Skeletal muscle satellite cell (primary cell): ENCODE data around the gene HLA-DPA1.
"Not testable (repeated sequence)": the region's sequence is repeated elsewhere in the genome, so short reads cannot be mapped to it uniquely, and the experiment has no call there.

ENCODE experiments used
- H3K27me3 ChIP-seq: 2 replicates; pipeline ENCODE4 v1.7.0; 2013; ENCODE audit warnings: low read length; ENCODE audit not compliant: control insufficient read depth, insufficient read depth
- H3K36me3 ChIP-seq: 2 replicates; pipeline ENCODE4 v1.7.0; 2013; ENCODE audit warnings: mild to moderate bottlenecking, control low read depth, low read length; ENCODE audit not compliant: insufficient read depth
- H3K4me1 ChIP-seq: 2 replicates; pipeline ENCODE4 v1.7.0; 2013; ENCODE audit warnings: low read length; ENCODE audit not compliant: control insufficient read depth, insufficient read depth
- H3K4me2 ChIP-seq: 2 replicates; pipeline ENCODE4 v1.7.0; 2013; ENCODE audit warnings: mild to moderate bottlenecking, low read length
- H3K4me3 ChIP-seq: 2 replicates; pipeline ENCODE4 v1.7.0; 2013; ENCODE audit warnings: low read length
- H3K9ac ChIP-seq: 2 replicates; pipeline ENCODE4 v1.7.0; 2013; ENCODE audit warnings: mild to moderate bottlenecking, low read depth, low read length, moderate library complexity
- H3K9me3 ChIP-seq: replicated peaks from 2 replicates; pipeline ENCODE4 v1.7.0; 2013; ENCODE audit warnings: mild to moderate bottlenecking, control low read depth, low read length

Gene HLA-DPA1

DNA sequence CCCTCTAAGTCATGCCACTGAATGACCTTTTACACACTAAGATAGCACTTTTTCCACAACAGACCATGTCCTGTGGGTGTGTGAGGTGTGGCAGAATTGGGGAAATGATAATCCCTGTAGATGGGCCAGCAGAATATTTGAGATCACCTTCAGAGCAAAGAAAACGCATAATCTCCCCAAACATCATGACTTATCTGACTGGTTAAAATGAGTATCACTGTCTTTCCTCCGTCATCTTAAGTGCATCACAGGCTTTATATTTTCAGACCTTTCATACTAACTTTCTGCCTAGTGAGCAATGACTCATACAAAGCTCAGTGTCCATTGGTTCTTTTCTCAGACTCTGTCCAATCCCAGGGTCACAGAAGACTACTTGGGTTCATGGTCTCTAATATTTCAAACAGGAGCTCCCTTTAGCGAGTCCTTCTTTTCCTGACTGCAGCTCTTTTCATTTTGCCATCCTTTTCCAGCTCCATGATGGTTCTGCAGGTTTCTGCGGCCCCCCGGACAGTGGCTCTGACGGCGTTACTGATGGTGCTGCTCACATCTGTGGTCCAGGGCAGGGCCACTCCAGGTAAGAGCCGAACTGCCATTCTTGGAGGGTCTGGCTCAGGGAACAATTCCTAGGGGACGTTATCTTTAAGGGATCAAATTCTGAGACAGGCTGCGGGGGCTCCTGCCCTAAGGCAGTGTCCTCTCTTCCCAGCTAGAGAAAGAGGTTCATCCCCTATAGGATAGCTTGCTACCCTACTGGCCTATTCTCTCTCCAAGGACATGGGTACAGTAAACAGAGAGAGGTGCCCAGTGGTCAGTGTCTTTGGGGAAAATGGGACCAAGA, 2.3 kb upstream of the HLA-DPA1 start, which contains the start of gene HLA-DPB1:
Gene HLA-DPB1 (plus strand): TSS at position 423 of the 838 bp plus-strand sequence. CDS start 52 bp downstream, at position 475.
- Histone ChIP-seq H3K4me3 (no peak within 1 kb of the TSS), H3K27me3 (peaks cover 57% of the 10 kb centered on the region), H3K9me3 (no peaks in the 10 kb centered on the region), H3K4me1 (no peaks in the 10 kb centered on the region), H3K9ac (no peak within 1 kb of the TSS), H3K4me2 (no peak within 1 kb of the TSS), H3K36me3 (no peaks in the 10 kb centered on the region)

DNA sequence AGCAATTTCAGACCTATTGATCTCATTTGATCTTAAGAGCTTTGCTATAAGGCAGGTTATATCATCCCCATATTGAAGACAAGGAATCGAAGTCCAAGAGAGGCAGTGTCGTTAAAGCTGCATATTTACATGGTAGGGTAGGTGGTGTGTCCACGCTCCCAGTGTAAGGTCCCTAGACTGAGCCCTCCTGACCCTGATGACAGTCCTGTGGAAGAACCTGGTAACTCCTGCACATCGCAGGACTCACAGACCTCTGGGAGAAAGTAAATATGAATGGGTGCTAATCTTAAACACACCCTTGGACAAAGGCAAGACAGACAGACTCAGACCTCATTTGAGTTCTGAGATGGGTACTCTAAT, 1.7 kb upstream of the HLA-DPA1 start:
- H3K4me1 ChIP-seq = no peaks in the 10 kb centered on the region

DNA sequence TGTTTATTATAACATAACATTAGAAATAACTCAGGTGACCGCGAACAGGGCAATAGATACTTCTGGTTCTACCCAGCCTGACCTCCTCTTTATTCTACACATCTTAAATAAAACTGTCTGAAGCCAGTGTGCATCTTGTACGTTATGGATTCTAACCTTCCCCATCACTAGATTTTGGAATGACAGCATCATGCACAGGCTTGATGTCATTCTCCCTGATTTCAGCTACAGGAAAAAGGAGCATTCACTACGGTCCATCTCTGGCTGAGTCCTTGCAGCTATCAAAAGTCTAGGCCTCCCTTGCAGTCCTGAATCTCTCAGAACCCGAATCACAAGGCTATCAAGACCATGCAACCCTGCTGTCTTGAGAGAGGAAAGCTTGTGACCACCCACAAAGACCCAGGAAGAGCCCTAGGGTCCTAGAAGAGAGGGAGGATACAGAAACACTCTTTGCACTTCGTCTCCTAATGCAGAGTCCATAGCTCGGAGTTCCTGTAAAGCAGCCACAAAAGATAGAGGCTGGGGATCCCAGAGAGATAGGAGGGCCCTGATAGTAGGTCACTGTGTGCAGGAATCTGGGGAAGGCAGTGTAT, 845 bp downstream of the HLA-DPA1 start:
- Histone ChIP-seq H3K9me3 (no peaks in the 10 kb centered on the region), H3K4me1 (no peaks in the 10 kb centered on the region), H3K9ac (no peak overlapping the region), H3K4me2 (no peak overlapping the region), H3K36me3 (no peaks in the 10 kb centered on the region), H3K4me3 (no peak overlapping the region), H3K27me3 (peaks cover 58% of the 10 kb centered on the region)

More for the DNA sequence above, 1.7 kb upstream of the HLA-DPA1 start:
- no peak overlapping the region for H3K9ac ChIP-seq
- H3K9me3 ChIP-seq = no peaks in the 10 kb centered on the region
- no peak overlapping the region for H3K4me3 ChIP-seq
- no peak overlapping the region for H3K4me2 ChIP-seq
- H3K27me3 ChIP-seq = peaks cover 58% of the 10 kb centered on the region
- no peaks in the 10 kb centered on the region for H3K36me3 ChIP-seq

DNA sequence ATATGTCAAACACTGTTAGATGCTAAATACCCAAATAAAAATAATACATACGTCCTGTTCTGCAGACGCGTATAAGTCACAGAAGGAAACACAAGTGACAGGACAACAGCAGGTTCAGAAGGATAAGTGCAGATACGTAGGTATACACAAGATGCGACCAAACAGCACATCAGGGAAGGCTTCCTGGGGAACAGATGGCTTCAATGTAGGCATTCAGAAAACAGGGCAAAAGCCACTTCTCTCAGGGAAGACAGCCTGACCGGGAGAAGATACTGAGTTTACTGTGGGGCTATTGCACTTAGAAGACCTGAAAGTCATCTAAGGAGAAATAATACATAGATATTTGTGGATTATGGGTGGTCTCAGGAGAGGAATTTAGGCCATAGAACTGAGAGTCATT, 1.9 kb downstream of the HLA-DPA1 start:
- H3K9me3 ChIP-seq = no peaks in the 10 kb centered on the region

DNA sequence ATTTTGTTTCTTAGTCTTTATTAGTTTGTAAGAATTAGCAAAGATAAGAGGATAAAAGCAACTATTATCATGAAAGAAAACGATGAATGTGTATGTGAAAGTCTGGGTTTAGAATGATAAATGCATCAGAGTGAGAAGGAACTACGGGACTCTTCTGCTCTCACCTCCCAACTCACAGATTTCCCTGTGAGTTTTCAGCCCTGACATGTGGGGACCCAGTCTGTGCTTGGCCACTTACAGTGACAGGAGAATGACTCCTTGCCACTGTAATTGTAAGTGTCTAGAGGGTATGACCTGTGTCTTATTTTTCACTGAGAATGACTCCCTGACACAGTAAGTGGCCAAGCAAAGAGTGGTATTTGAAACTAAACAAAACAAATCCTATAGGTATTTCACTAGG, 2.5 kb downstream of the HLA-DPA1 start:
- Histone ChIP-seq H3K9me3 (no peaks in the 10 kb centered on the region), H3K4me2 (no peak overlapping the region), H3K9ac (no peak overlapping the region), H3K4me1 (no peaks in the 10 kb centered on the region), H3K4me3 (no peak overlapping the region), H3K27me3 (peaks cover 66% of the 10 kb centered on the region), H3K36me3 (no peaks in the 10 kb centered on the region)

More for the DNA sequence above, 1.9 kb downstream of the HLA-DPA1 start:
- H3K4me2 ChIP-seq = no peak overlapping the region
- H3K4me1 ChIP-seq = no peaks in the 10 kb centered on the region
- no peak overlapping the region for H3K9ac ChIP-seq
- no peaks in the 10 kb centered on the region for H3K36me3 ChIP-seq
- peaks cover 64% of the 10 kb centered on the region for H3K27me3 ChIP-seq
- no peak overlapping the region for H3K4me3 ChIP-seq

DNA sequence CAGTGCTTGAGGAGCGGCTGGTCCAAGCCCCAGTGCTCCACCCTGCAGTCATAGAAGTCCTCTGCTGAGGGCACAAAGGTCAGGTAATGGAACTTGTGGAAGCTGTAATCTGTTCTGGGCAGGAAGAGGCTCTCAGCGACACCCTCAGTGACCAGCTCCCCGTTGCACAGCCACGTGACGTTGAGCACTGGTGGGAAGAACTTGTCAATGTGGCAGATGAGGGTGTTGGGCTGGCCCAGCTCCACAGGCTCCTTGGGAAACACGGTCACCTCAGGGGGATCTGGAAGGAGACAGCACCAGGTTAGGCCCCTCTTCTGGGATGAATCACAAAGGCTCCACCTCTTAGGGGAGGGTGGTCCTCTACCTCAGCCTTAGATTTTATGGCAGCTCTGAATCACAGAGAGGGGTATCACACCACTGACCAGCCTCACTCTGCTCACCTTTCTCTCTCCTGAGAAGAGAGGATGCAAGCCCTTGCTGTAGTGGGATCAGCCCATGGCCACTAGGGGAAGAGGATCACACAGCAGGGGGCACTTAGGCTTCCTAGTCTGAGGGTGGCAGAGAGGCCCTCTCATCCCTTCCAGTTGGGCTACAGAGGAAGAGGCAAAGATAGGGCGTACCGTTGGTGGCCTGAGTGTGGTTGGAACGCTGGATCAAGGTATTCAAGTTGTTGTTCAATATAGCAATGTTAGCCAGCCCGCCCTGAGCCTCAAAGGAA, 4.3 kb downstream of the HLA-DPA1 start:
- Histone ChIP-seq H3K4me1 (no peaks in the 10 kb centered on the region), H3K27me3 (peaks cover 71% of the 10 kb centered on the region), H3K4me3 (no peak overlapping the region), H3K4me2 (no peak overlapping the region), H3K9me3 (no peaks in the 10 kb centered on the region), H3K9ac (no peak overlapping the region), H3K36me3 (no peaks in the 10 kb centered on the region)

DNA sequence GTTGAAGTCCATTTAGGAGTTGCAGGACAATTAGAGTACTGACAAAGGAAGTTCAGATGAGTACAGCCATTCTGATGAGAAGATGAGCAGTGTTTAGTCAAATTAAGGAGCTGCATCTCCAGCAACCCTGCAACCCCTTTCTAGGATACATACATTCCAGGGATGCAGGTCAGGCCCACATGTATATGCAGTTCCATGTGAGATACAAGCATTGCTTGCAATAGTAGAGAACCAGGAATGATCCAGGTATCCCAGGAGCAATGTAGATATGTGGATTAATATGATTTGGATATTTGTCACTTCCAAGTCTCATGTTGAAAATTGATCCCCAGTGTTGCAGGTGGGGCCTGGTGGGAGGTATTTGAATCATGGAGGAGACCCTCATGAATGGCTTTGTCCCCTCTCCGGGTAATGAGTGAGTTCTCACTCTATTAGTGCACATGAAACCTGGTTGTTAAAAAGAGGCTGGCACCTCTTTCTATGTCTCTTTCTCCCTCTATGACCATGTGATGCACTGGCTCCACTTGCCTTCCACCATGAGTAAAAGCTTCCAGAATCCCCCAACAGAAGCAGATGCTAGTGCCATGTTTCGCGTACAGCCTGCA, 6.4 kb downstream of the HLA-DPA1 start:
- no peaks in the 10 kb centered on the region for H3K9me3 ChIP-seq
- no peaks in the 10 kb centered on the region for H3K4me1 ChIP-seq
- H3K27me3 ChIP-seq = peaks cover 73% of the 10 kb centered on the region
- no peak overlapping the region for H3K4me3 ChIP-seq
- H3K9ac ChIP-seq = no peak overlapping the region
- no peak overlapping the region for H3K4me2 ChIP-seq
- no peaks in the 10 kb centered on the region for H3K36me3 ChIP-seq

DNA sequence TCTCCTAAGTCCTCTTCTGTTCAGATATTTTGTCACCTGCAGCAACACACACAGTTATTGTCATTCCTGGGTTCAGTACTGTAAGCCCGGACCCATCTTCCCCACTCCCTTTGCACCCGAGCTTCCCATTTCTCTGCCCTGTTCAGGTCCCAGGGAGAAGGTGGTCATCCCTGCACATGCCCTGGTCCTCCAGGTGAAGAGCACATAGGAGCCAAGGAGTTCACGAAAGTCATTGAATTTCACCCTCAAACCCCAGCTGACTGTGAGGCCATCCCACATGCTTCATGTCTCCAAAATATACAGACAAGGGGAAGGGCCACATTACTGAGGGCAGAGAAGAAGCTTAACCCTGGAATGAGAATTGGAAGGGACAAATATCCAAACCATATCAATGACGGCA, 8.1 kb downstream of the HLA-DPA1 start:
- no peak overlapping the region for H3K4me3 ChIP-seq
- H3K4me2 ChIP-seq = no peak overlapping the region
- H3K4me1 ChIP-seq = no peaks in the 10 kb centered on the region
- H3K9me3 ChIP-seq = no peaks in the 10 kb centered on the region
- H3K36me3 ChIP-seq = no peaks in the 10 kb centered on the region
- no peak overlapping the region for H3K9ac ChIP-seq
- H3K27me3 ChIP-seq = peaks cover 63% of the 10 kb centered on the region

DNA sequence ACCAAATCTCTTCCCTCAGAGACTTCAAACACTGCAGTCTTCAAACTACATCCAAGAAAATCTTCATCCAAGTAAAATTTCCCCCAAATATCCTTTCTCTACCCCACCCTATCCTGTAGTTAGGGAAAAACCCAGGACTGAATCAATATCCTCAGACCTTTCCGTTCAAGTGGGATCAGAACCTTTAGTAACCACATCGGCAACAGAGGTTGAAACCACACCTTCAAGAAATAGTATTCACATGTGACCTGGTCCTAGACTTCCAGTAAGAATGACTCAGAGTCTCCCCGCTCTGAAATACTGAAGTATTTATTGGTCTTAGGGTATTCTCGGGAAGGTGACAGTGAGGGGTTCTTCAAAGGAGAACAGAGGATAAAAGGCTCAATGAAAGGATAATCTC, 8.7 kb downstream of the HLA-DPA1 start:
- Histone ChIP-seq H3K36me3 (no peaks in the 10 kb centered on the region), H3K27me3 (peaks cover 58% of the 10 kb centered on the region), H3K9me3 (no peaks in the 10 kb centered on the region), H3K4me2 (no peak overlapping the region), H3K4me1 (no peaks in the 10 kb centered on the region), H3K9ac (no peak overlapping the region), H3K4me3 (no peak overlapping the region)

DNA sequence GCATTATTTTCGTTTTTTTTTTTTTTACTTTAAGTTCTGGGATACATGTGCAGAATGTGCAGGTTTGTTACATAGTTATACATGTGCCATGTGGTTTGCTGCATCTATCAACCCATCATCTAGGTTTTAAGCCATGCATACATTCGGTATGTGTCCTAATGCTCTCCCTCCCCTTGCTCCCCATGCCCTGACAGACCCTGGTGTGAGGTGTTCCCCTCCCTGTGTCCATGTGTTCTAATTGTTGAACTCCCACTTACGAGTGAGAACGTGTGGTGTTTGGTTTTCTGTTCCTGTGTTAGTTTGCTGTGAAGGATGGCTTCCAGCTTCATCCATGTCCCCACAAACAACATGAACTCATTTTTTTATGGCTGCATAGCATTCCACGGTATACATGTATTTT, 10.0 kb downstream of the HLA-DPA1 start:
- H3K4me1 ChIP-seq, H3K9ac ChIP-seq, H3K4me2 ChIP-seq, H3K9me3 ChIP-seq, H3K36me3 ChIP-seq, H3K4me3 ChIP-seq: not testable (repeated sequence)
- peaks cover 49% of the 10 kb centered on the region for H3K27me3 ChIP-seq

DNA sequence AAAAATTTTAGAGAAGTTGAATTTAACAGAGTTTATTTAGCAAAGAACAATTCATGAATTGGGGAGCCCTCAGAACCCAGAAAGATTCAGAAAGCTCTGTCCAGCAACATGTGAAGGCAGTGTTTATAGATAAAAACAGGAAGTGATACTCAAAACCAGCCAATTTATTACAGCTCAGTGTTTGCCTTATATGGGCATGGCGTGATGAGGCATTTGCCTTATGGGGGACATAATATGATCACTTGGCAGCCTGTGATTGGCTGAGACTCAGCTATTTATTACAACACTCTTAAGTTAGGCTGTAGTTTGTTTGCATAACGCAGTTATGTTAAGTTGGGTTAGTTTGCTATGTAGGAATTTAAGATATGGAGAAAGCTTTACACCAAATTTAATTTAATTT, 11.5 kb downstream of the HLA-DPA1 start:
- Histone ChIP-seq H3K36me3 (no peaks in the 10 kb centered on the region), H3K4me3 (no peak overlapping the region), H3K9ac (no peak overlapping the region), H3K4me2 (no peak overlapping the region), H3K4me1 (no peaks in the 10 kb centered on the region), H3K9me3 (no peaks in the 10 kb centered on the region), H3K27me3 (peaks cover 62% of the 10 kb centered on the region)
